Measurements from ENCODE around the gene ZNF227. TPM values are rescaled to one million over a fixed set of nuclear protein-coding genes. Genes with fewer than 3 reads are reported as not detected.

ZNF227 gene
- total and polyA plus RNA-seq, 9 donors, result 7.3 to 29.5 (median 24.2) TPM

GRCh38 chr19:44258136-44258535 is 45.8 kb downstream of the ZNF227 start:
- Histone ChIP-seq H3K36me3 (no peaks in the 10 kb centered on the region), H3K4me3 (no peak overlapping the region), H3K27ac (no peak overlapping the region), H3K4me1 (ENCODE audit: insufficient read depth) (no peaks in the 10 kb centered on the region), H3K27me3 (no peaks in the 10 kb centered on the region), H3K9me3 (peaks cover 6 to 36% of the 10 kb centered on the region in 2 donors)
- intact Hi-C loops (cut with DNase I), result no loop called here
- WGBS, 3 donors, result 91 to 93% (median 93%) methylated on average over 1 of the region's 1 CpG
- DNase-seq, result no peak
- TF ChIP-seq CTCF (IDR thresholded peaks at IDR 0.05) (no peak), EP300 (IDR thresholded peaks at IDR 0.05) (no peak), POLR2A (IDR thresholded peaks at IDR 0.05) (no peak)

- no peak overlapping the region for H3K27ac ChIP-seq
- WGBS, 3 donors, result 94 to 97% (median 96%) methylated on average over 2 of the region's 2 CpGs
- H3K27me3 ChIP-seq, result no peaks in the 10 kb centered on the region
- TF ChIP-seq EP300 (IDR thresholded peaks at IDR 0.05) (no peak), POLR2A (IDR thresholded peaks at IDR 0.05) (no peak), CTCF (IDR thresholded peaks at IDR 0.05) (no peak)
- peaks cover 6 to 36% of the 10 kb centered on the region in 2 donors for H3K9me3 ChIP-seq
- intact Hi-C loops (cut with DNase I), result no loop called here
- no peak for DNase-seq
- no peaks in the 10 kb centered on the region for H3K4me1 ChIP-seq (ENCODE audit: insufficient read depth)
- H3K36me3 ChIP-seq, result no peaks in the 10 kb centered on the region
- H3K4me3 ChIP-seq, result no peak overlapping the region
These were observed 46.6 kb downstream of the ZNF227 start for GRCh38 chr19:44258835-44259413.

GRCh38 chr19:44260343-44260681 is 48.0 kb downstream of the ZNF227 start:
- no peak overlapping the region for H3K4me3 ChIP-seq

GRCh38 chr19:44260695-44261446 is 48.5 kb downstream of the ZNF227 start:
- H3K9me3 ChIP-seq, result peaks cover 0 to 28% of the 10 kb centered on the region in 2 donors
- H3K4me3 ChIP-seq, result no peak overlapping the region
- no peak overlapping the region for H3K27ac ChIP-seq
- intact Hi-C loops (cut with DNase I), result no loop called here
- no peaks in the 10 kb centered on the region for H3K36me3 ChIP-seq
- TF ChIP-seq POLR2A (IDR thresholded peaks at IDR 0.05) (no peak), EP300 (IDR thresholded peaks at IDR 0.05) (no peak), CTCF (IDR thresholded peaks at IDR 0.05) (no peak)
- H3K27me3 ChIP-seq, result no peaks in the 10 kb centered on the region
- 67 to 69% (median 68%) methylated on average over 6 of the region's 6 CpGs for WGBS, 3 donors
- H3K4me1 ChIP-seq (ENCODE audit: insufficient read depth), result no peaks in the 10 kb centered on the region
- no peak for DNase-seq

More at GRCh38 chr19:44260343-44260681, 48.0 kb downstream of the ZNF227 start:
- Histone ChIP-seq H3K36me3 (no peaks in the 10 kb centered on the region), H3K27ac (no peak overlapping the region), H3K9me3 (peaks cover 0 to 27% of the 10 kb centered on the region in 2 donors), H3K27me3 (no peaks in the 10 kb centered on the region), H3K4me1 (ENCODE audit: insufficient read depth) (no peaks in the 10 kb centered on the region)
- WGBS, 3 donors, result 8 to 15% (median 12%) methylated on average over 7 of the region's 7 CpGs
- intact Hi-C loops (cut with DNase I), result no loop called here
- TF ChIP-seq CTCF (IDR thresholded peaks at IDR 0.05) (no peak), EP300 (IDR thresholded peaks at IDR 0.05) (no peak), POLR2A (IDR thresholded peaks at IDR 0.05) (no peak)
- DNase-seq, result no peak
